GM04503 (cell line): ENCODE measurements around the gene ENDOD1.
A peak's percentile ranks its signal among the peaks of the same experiment; 100 is the strongest.

ENCODE experiments used
- DNase-seq: peaks from one replicate; pipeline ENCODE4 v3.0.0-alpha.2; 2012; ENCODE audit warnings: low read depth

Gene ENDOD1

DNA sequence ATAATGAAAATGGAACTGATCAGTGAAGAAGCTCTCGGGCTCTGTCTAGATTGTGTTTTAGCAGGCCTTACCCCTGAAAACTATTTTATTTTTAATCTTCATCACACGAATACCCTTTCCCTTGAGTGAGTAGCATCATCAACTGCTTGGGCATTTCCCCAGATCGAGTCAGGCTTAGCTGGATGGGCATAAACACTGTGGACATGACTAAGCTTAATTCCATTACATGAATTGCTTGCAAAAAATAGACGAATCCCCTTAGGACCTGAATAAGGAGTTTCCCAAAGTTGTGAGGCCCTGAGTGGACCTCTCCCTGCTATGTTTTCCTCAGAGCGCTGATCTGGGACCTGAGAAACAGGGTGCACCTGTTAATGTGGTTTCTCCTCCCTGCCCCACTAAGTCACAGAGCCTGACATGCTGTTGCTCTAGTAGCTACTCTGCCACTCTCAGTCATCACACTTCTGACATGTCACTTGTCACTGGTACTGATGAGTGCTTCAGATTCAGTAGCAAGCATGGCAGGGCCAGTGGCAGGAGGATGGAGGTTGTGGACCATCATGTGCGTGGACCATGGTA, 53.5 kb downstream of the ENDOD1 start:
- DNase-seq = no peak

DNA sequence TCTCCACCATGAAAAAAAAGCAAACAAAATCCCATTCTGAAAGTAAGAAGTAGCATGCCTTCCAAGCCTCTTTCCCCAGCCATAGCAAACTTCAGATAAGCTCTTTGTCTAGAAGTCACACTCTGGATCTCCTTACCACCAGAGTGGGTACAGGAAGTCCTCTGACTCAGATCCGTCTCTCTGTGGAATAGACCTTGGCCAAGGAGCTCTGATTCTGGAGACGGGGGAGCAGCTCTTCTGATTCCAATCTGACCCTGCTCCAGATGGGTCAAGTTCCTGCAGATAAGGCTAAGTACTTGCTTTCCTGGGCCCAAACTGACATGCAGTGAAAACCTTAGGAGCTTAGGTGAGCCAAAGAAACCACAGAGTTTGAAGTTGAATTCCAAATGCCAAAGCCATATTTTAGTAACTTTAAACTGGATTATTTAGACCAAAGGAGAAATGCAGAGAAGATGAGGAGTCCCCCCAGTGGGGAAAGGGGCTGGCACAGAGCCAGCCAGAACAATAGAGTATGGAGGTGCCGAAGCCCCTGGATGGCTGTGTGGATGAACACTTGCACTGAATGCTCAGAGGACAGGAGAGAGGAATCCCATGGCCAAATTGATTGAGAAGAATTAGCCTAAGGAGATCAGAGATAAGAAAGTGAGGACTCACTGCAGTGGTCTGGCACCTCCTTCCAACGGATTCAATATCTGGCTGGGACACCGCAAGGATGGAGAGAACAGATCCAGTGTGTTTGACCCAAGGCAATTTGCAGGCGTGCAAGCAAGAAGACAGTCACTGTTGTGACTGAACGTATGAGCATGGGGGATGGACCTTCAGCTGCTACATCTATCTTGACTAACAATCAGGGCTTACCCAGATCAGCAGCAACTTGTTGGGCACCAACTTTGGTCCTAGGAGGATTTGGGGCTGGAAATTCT, 54.9 kb downstream of the ENDOD1 start:
- DNase-seq = no peak

DNA sequence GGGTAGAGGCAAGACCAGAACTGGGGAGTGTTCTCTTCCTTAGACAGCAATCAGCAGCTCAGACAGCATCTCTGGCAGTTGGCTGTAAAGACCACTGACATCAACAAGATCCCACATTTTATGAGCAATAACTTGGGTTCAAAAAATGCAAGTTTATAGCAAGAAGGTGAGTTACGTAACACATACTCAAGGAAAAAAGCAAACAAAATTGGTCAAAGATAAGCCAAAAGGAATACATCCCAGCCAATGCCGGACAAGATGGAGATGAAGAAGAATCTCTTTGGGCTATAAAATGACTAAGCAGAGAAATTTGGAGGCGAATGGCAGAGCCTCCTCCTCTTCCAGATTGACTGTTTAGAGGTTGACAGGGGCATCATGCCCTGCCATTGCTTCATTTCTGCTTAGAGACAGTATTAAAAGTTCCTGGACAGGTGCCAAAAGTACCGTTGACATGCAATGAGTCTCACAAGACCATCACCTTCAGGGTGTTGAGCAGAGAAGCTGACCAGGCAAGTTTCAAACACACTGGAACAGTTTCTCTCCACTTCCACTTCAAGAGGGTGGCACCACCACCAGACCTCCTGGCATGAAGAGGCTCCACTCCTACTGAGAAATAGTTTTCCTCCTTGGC, 55.9 kb downstream of the ENDOD1 start:
- no peak for DNase-seq

- peak; percentile 44 for DNase-seq
Observed at GRCh38 chr11:95147364-95147905, 57.8 kb downstream of the ENDOD1 start.

DNA sequence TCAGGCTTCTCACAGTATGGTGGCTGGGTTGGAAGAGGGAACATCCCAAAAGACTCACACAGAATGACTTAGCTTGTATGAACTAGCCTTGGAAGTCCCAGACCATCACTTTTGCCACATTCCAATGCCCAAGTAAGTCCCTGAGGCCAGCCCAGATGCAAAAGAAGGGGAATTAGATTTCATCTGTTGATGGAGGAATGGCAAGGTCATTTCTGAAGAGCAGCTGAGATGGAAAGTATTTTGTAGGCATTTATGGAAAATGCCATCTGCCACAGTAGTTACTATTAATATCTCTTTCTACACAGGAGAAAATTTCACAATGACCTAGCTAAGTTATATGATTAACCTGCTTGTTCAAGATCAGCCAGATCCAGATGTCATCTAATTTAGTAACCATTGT, 58.8 kb downstream of the ENDOD1 start:
- no peak for DNase-seq

- no peak for DNase-seq
Observed at GRCh38 chr11:95148938-95149337, 59.3 kb downstream of the ENDOD1 start.

DNA sequence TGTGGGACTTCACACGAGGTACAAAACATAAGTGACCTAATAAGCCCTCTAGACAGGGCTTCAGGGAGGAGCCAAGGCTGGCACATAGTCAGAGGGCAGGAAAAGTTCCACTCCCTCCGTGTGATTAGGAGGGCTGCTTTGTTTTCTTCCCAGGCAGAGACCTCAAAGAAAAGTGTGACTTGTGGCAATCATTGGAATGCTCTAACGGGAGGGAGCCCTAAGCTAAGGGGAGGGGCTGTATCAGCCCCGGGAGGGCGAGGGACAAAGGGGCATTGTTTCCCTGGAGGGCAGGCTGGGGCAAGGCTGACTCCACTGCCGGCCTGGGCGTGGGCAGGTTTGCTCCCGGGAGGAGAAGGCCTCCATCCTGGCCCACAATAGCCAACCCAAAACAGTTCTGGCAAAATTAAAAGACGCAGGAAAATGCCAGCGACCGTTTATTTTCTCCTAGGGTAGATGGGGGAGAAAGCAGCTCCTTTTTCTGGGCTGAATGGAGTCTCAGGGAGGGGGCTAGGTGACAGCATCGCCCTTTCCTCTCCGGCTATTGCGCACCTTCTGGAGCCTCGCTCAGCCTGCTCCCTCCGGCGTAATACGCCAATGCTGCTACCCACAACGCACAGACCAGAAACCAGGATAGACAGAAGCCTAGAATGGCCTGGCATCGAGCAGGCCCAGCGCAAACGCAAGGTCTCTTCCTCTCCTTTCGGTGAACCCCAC, 60.2 kb downstream of the ENDOD1 start:
- no peak for DNase-seq

GRCh38 chr11:95150956-95151684, 61.5 kb downstream of the ENDOD1 start:
- no peak for DNase-seq

GRCh38 chr11:95152876-95153856, 63.5 kb downstream of the ENDOD1 start:
- DNase-seq = no peak

DNA sequence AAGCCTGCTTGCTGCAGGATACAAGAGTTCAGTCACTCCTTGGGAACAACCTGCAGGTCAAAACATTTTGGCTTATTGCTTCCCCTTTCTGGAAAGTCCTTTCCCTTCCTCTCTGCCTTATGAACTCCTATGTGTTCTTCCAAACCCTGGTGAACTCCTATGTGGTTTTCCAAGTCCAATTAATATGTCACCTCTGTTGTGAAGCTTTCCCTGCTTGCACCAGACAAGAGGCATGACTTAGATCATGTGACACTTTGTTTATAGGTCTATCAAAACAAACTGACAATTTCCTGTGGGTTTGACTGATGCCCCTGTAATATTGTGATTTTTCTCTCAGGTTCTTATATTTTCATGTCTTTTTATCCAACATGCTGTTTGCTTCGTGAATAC, 64.2 kb downstream of the ENDOD1 start:
- no peak for DNase-seq

- no peak for DNase-seq
Observed at GRCh38 chr11:95154514-95154913, 64.9 kb downstream of the ENDOD1 start.

- DNase-seq = no peak
Observed at GRCh38 chr11:95155385-95155784, 65.7 kb downstream of the ENDOD1 start.

DNA sequence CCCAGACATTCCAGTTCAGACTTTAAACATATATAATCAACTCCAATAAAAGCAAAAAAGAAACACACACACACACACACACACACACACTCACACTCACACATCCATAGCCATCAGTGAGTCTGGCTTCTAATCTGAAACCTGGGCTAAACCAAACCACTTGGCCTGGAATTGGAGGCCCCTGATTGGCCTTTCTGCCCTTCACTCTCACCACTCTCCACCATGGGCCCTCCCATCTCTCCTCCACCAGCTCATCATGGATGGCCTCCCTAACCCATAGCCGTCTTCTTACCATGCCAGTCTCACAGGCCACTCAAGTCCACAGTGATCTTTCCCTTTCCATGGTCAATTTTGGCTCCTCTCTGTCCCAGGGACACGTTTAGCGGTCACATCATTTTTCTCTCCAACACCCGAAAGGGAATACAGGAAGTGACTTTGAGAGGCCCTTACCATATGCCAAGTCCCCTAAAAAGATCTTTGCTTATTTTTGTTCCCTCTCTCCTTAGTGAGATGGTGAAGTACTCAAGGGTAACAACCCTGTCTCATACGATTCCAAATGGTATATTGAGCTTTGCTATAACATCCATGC, 66.6 kb downstream of the ENDOD1 start:
- no peak for DNase-seq

DNA sequence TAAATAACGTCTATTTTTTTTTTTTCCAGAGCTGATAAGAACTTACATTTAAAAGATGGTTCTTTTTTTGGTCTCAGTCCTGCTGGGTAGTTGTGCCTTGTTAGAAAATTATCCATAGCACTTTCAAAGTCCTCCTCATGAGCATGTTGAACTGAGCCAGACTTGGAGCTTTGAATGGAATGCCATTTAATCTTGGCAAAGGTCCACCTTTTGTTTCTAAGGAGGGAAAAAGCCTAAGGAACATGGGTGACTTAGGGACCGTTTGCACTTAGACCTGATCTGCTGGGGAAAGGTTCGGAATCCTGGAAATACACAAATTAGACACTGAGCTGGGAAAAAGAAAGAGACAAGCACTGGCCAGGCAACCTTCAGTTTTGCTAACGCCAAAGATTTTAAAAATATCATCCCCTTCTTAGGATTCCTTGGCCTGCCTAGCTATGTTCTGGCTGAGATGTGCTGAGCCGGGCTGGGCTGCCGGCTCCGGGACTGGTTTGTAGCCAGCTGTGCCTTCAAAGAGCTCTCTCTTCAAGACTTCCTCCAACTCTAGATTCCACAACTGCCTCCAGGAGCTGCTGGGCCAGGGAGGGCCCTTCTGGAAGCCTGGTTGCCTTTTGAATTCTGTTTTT, 67.4 kb downstream of the ENDOD1 start:
- DNase-seq = no peak

DNA sequence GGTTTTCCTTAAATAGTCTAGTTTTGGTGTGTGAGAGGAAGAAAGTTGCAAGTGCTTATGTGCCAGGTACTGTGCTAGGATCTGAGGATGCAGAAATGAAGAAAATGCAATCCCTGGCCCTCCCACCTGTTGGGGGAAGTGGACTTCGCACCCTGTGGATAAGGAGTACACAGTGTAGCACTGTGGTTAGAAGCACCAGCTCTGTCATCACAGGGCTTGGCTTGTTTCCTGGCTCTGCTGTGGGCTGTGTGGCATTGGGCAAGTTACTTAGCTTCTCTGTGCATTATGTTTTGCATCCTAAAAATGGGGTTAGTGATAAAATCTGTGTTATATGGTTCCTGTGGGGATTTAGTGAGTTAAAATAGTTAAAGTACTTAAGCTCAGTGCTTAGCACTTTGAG, 68.2 kb downstream of the ENDOD1 start:
- DNase-seq = no peak

- no peak for DNase-seq
Observed at GRCh38 chr11:95161248-95161647, 71.6 kb downstream of the ENDOD1 start.

- no peak for DNase-seq
Observed at GRCh38 chr11:95163106-95163505, 73.5 kb downstream of the ENDOD1 start.

DNA sequence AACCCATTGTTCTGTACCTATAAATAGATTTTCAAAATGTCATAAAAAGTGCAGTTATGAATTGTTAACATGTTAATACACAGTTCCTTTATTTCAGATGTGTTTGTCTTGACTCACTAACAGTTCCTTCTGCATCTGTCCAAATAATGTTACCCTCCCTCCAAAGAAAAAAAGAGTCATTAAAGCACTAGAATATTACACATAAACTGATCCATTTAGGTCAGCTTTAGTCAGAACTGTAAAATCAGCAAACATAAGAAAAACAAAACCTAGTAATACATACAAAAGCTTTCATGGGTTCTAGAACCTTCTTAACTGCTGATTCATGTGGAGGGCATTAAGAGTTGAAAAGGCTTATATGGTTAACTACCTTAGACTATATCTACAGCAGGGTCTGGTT, 76.0 kb downstream of the ENDOD1 start:
- no peak for DNase-seq

- no peak for DNase-seq
Observed at GRCh38 chr11:95166781-95167180, 77.1 kb downstream of the ENDOD1 start.
